ENCODE data around the gene LMTK2.
A peak's percentile ranks its signal among the peaks of the same experiment; 100 is the strongest.

Gene LMTK2

GRCh38 chr7:98222533-98223195 lies 116.0 kb downstream of the LMTK2 start:
- no peak for DNase-seq

- DNase-seq = no peak
These were observed 116.8 kb downstream of the LMTK2 start for GRCh38 chr7:98223351-98223897.

- no peak for DNase-seq
These were observed 117.4 kb downstream of the LMTK2 start for GRCh38 chr7:98223898-98224700.

GRCh38 chr7:98224701-98225181 lies 118.1 kb downstream of the LMTK2 start:
- no peak for DNase-seq

GRCh38 chr7:98225913-98226614 lies 119.4 kb downstream of the LMTK2 start:
- no peak for DNase-seq

GRCh38 chr7:98227939-98228338 lies 121.3 kb downstream of the LMTK2 start:
- no peak for DNase-seq

- no peak for DNase-seq
These were observed 122.1 kb downstream of the LMTK2 start for GRCh38 chr7:98228801-98229200.

- DNase-seq = peak; percentile 28
These were observed 122.8 kb downstream of the LMTK2 start for GRCh38 chr7:98229441-98229840.

GRCh38 chr7:98229991-98230745 lies 123.5 kb downstream of the LMTK2 start:
- DNase-seq = no peak

- DNase-seq = no peak
These were observed 124.2 kb downstream of the LMTK2 start for GRCh38 chr7:98230746-98231471.

GRCh38 chr7:98231493-98232262 lies 125.0 kb downstream of the LMTK2 start:
- DNase-seq = no peak

GRCh38 chr7:98232263-98232585 lies 125.6 kb downstream of the LMTK2 start:
- no peak for DNase-seq

GRCh38 chr7:98232799-98233198 lies 126.1 kb downstream of the LMTK2 start:
- DNase-seq = no peak

- no peak for DNase-seq
These were observed 126.8 kb downstream of the LMTK2 start for GRCh38 chr7:98233219-98234070.

GRCh38 chr7:98234429-98235147 lies 127.9 kb downstream of the LMTK2 start:
- no peak for DNase-seq

- DNase-seq = no peak
These were observed 129.2 kb downstream of the LMTK2 start for GRCh38 chr7:98235901-98236300.

- no peak for DNase-seq
These were observed 129.9 kb downstream of the LMTK2 start for GRCh38 chr7:98236355-98237185.

GRCh38 chr7:98238076-98238475 lies 131.4 kb downstream of the LMTK2 start:
- no peak for DNase-seq

GRCh38 chr7:98238976-98239375 lies 132.3 kb downstream of the LMTK2 start:
- no peak for DNase-seq
